ENCODE results near the gene HRNR. TPM values are rescaled to one million over a fixed set of nuclear protein-coding genes. Genes with fewer than 3 reads are reported as not detected.

The HRNR gene
- total RNA-seq, 1 donor from 2014 or later = not detected

DNA sequence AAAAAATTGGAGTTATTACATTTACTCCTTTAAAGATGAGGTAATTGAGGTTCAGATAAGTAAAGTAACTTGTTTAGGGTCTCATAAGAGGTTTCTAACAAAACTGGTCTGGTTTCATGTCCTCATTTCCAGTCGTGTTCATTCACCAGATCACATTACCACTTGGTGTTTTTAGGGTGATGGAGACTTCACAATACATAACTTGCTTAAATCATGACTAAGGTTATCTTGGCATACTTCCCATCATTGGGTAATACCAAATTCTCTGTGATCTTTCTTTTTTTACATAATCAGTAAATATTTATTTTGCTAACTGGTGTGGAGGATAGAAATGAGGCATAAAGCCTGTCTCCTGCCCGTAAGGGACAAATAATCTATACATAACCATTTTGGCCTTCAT is 33.4 kb downstream of the HRNR start:
- intact Hi-C loops (cut with DNase I) = loop anchor here (2.0 to 5.0 kb wide), 2 partner anchors 157 to 250 kb away; no protein-coding TSS in a partner anchor
- no peak for DNase-seq (ENCODE audit: low spot score)

- intact Hi-C loops (cut with DNase I) = loop anchor here (2.0 to 5.0 kb wide), 3 partner anchors 157 to 269 kb away; no protein-coding TSS in a partner anchor
- no peak for DNase-seq (ENCODE audit: low spot score)
Observed at GRCh38 chr1:152189657-152190442, 34.1 kb downstream of the HRNR start.

GRCh38 chr1:152188673-152189591 is 35.1 kb downstream of the HRNR start:
- peak; percentile 84 for DNase-seq (ENCODE audit: low spot score)
- intact Hi-C loops (cut with DNase I) = loop anchor here (2.0 kb wide), 1 partner anchor 270 kb away; no protein-coding TSS in a partner anchor

DNA sequence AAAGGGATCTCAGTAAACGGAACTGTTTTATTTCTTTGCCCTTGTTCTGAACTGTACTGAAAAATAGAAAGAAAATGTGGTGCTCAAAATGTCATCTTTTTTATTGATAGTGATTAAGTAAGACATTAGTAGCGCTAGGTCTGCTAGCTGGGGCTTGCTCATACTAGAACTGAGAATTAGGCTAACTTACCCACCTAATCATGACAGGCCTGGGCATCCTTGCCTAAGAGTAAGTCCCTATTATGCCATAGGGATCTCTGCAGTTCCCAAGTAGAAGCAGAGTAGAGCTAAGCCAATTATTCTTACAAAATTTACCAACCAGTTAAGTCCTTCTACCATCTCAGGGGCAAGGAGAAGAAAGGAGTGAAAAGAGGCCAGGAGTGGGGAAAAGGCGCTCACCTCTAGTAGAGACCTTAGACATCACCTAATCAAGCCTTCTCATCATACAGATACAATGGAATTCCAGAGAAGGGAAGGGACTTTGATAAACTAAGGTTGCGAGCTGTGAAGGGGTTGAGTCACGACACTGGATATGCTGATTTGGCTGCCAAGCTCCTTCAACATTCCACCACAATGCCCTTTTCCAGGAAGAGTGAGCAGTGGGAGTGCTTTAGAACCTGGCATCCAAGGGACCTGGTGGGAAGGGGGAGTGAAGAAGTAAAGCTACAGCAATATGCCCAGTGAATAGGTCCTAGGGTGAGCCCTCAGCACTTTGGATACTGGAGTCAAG is 37.3 kb downstream of the HRNR start:
- no peak for DNase-seq (ENCODE audit: low spot score)
- intact Hi-C loops (cut with DNase I) = no loop called here

DNA sequence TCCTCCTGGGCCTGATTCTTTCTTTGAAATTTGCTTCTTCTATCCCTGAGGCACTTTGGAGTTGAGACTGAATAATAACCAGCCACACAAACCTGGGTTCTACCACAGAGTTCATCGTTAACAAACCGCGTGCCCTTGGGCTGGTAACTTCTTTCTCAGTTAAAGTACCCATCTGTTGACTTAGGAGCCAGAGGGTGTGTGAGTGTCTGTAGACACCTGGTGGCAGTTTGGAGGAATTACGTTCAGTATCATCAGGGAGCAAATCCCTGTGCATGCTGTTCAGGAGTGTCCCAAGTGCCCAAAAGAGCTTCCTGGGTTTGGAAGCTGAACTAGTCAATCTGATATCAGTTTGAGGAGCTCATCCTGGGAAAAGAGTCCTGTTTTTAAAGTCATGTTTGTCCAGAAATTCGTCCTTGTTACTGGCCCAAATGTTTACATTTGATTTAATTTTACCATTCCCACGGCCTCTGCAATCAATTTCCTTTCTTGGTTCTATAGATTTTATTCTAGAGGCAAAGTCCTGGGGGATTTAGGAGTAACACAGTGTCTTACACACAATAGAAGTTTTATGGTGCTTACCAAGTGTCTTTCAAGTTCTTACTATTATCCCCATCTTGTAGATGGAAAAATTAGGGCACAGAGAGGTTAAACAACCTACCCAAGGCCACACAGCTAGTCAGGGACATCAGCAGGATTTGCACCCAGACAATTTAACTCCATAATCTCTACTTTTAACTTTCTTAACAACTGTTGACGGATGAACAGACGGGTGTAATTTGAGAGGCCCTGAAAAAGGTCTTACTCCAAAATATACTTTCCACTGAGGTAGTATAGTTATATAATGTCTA is 38.2 kb downstream of the HRNR start:
- intact Hi-C loops (cut with DNase I) = loop anchor here (2.0 kb wide), 2 partner anchors 45 to 133 kb away; no protein-coding TSS in a partner anchor
- DNase-seq (ENCODE audit: low spot score) = no peak

- intact Hi-C loops (cut with DNase I) = no loop called here
- no peak for DNase-seq (ENCODE audit: low spot score)
Observed at GRCh38 chr1:152182944-152183361, 41.0 kb downstream of the HRNR start.

GRCh38 chr1:152182431-152182830 is 41.6 kb downstream of the HRNR start:
- intact Hi-C loops (cut with DNase I) = no loop called here
- DNase-seq (ENCODE audit: low spot score) = no peak

DNA sequence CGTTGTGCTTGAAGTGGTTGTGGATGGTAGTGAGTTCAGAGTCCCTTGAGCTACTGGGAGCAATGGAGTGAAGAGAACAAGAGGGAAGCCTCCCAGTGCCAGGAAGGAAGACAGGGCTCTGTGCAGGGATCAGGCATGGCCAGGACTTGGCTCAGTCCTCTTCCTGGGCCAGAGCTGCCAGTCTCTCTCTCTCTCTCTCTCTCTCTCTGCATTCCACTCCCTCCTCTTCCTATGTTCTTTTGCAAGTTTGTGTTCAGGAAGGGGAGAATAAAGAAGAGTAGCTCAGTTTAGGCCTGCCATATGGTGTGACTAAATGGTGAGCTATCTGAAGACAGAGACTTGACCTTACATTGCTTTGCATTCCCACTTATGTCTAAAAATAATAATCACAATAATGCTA is 44.4 kb downstream of the HRNR start:
- intact Hi-C loops (cut with DNase I) = no loop called here
- DNase-seq (ENCODE audit: low spot score) = no peak

DNA sequence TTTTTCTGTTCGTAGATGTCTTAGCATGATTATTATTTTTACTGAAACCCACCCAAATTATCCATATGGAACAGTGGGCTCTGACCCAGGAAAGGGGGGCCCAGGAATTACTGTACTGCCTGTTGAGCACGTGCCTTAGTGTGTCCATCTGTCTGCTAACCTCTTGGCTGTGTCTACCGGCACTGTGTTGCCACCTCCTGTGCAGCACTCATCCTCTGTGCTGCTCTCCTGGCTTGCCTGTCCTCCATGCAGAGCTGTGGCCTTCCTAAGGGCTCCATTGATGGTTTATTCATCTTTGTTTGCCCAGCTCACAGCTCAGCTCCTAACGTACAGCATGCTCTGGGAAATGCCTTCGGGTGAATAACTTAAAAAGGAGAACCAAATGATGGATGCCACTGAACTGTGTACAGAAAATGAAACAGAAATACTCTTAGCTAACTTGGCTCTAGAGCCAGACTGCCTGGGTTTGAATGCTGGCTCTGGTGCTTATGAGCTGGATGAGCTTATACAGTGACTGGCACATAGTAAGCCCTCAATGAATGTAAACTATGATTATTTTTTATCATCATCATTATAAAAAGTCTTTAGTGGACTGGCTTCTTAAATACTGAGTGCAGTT is 53.6 kb downstream of the HRNR start:
- no peak for DNase-seq (ENCODE audit: low spot score)
- intact Hi-C loops (cut with DNase I) = no loop called here

GRCh38 chr1:152169366-152170025 is 54.5 kb downstream of the HRNR start:
- DNase-seq (ENCODE audit: low spot score) = no peak
- intact Hi-C loops (cut with DNase I) = no loop called here

- DNase-seq (ENCODE audit: low spot score) = no peak
- intact Hi-C loops (cut with DNase I) = no loop called here
Observed at GRCh38 chr1:152168535-152168868, 55.5 kb downstream of the HRNR start.

- intact Hi-C loops (cut with DNase I) = no loop called here
- no peak for DNase-seq (ENCODE audit: low spot score)
Observed at GRCh38 chr1:152167835-152168534, 56.0 kb downstream of the HRNR start.

GRCh38 chr1:152166966-152167365 is 57.0 kb downstream of the HRNR start:
- DNase-seq (ENCODE audit: low spot score) = no peak
- intact Hi-C loops (cut with DNase I) = no loop called here

- intact Hi-C loops (cut with DNase I) = no loop called here
- DNase-seq (ENCODE audit: low spot score) = no peak
Observed at GRCh38 chr1:152165286-152166077, 58.5 kb downstream of the HRNR start.

- no peak for DNase-seq (ENCODE audit: low spot score)
- intact Hi-C loops (cut with DNase I) = no loop called here
Observed at GRCh38 chr1:152164517-152165136, 59.4 kb downstream of the HRNR start.

DNA sequence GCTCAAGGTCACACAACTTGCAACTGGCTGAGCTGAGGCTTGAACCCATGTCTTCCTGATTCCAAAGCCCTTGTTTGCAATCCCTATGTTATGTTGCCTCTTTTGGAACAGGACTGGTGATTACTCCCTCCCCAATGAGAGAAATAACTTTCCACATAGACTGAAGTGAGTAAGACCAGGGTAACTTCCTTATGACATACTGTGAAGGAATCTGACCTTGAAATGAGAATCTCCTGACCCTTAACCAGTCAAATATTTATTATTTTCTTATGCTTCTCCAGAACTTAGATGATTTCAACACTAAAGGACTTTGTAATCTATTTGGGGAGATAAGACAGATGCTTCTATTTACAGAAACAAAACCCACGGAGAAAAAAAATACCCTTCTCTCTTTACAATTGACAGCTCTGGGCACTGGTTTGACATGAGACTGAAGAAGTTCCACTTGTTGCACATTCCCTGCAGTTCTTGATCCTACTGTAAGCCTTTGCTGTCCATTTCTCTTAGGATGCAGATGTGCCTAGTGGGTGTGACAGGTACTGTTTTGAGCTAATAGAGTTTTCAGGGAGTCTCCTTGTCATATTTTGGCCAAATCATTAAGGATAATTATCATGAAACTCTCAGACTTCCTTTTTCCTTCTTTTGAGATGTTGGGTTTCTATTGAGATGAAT is 61.1 kb downstream of the HRNR start:
- intact Hi-C loops (cut with DNase I) = no loop called here
- no peak for DNase-seq (ENCODE audit: low spot score)

Measured in cardiac septum (tissue), 1 donor.